Calu3 (cell line): ENCODE results near the gene SEPTIN1. TPM values are rescaled to one million over a fixed set of nuclear protein-coding genes. Genes with fewer than 3 reads are reported as not detected.

Experiments used
- BruUV-seq: library from RNA; stranded (reverse); fragments of 400-500 nt; replicated peaks from 2 replicates; lab custom pipeline; 2021; lab: Mats Ljungman, UMichigan
- CTCF ChIA-PET: fragments of 300-600 bp; sonication (Branson Sonifier 250); formaldehyde crosslinking; loops from one replicate; lab custom pipeline; 2022; ENCODE audit warnings: antibody characterized with exemption; lab: Charles Lee
- DNase-seq: peaks from one replicate; pipeline ENCODE4 v3.0.0; 2022
- H3K27ac Mint-ChIP-seq: one replicate; pipeline ENCODE4 v1.8.0; 2022; ENCODE audit warnings: mixed read lengths; ENCODE audit not compliant: unreplicated experiment
- H3K27me3 Mint-ChIP-seq: one replicate; pipeline ENCODE4 v1.8.0; 2022; ENCODE audit warnings: mixed read lengths; ENCODE audit not compliant: unreplicated experiment
- H3K36me3 Mint-ChIP-seq: one replicate; pipeline ENCODE4 v1.8.0; 2022; ENCODE audit warnings: mild to moderate bottlenecking, moderate library complexity, mixed read lengths; ENCODE audit not compliant: insufficient read depth, unreplicated experiment
- H3K4me1 Mint-ChIP-seq: one replicate; pipeline ENCODE4 v1.8.0; 2022; ENCODE audit warnings: mild to moderate bottlenecking, low read depth, mixed read lengths; ENCODE audit not compliant: unreplicated experiment
- H3K4me3 Mint-ChIP-seq: one replicate; pipeline ENCODE4 v1.8.0; 2022; ENCODE audit warnings: mild to moderate bottlenecking, low read depth, moderate library complexity, mixed read lengths; ENCODE audit not compliant: unreplicated experiment
- H3K9me3 Mint-ChIP-seq: one replicate; pipeline ENCODE4 v1.8.0; 2022; ENCODE audit warnings: low read depth, mixed read lengths; ENCODE audit not compliant: unreplicated experiment
- intact Hi-C: fragments of 100-400 bp; cut with micrococcal nuclease; formaldehyde crosslinking; loops from one replicate; pipeline ENCODE4 v1.10.0; 2022; ENCODE audit not compliant: unreplicated experiment
- total RNA-seq: library from RNA; stranded (reverse); gene quantifications from 2 replicates; pipeline ENCODE4 v1.2.3, GENCODE V29; 2022
- TF ChIP-seq, protein P1 (sequence below): fragments of 200-600 bp; IDR thresholded peaks from one replicate; pipeline ENCODE4 v1.8.0; 2022; ENCODE audit warnings: antibody characterized with exemption; ENCODE audit not compliant: unreplicated experiment

SEPTIN1 gene
- total RNA-seq, 1 experiment from 2014 or later, result 1.5 TPM

DNA sequence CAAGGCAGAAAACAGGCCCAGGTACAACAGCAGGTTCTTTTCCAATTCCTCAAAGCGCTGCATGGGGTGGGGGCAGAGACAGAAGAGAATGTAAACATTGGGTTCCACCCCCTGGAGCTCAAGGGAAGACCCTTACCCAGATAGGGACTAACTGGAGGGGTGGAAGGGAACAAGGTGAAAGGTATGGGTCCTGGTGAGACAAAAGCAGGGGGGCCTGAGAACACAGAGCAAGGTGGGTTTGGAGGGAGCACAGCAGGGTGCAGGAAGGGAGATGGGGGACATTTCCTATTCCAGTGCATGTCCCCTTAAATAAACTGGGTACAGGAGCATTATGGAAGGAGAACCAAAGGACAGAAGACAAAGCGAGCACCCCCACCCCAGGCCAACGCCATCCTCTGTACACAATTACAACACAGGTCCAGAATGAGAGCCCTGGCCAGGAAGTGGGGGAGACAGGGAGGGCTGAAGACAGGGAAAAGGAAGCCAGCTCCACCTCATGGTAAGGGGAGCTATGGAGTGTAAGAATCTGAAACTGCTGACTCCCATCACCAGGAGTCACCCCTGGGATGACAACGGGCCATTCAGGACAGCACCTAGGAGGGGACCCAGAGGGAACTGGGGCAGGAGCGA, 25.2 kb downstream of the SEPTIN1 start:
- Mint-ChIP-seq H3K9me3 (no peaks in the 10 kb centered on the region), H3K27me3 (no peaks in the 10 kb centered on the region), H3K36me3 (peaks cover 74% of the 10 kb centered on the region), H3K27ac (peak overlapping the region; percentile 99), H3K4me1 (peaks cover 58% of the 10 kb centered on the region), H3K4me3 (peak overlapping the region; percentile 90)
- CTCF ChIA-PET, result interaction anchor here (0.6 to 0.8 kb wide), 2 partner anchors 13 to 419 kb away, joined by 3 to 5 read pairs; partner anchors contain the start of gene TBC1D10B
- TF ChIP-seq, protein P1, sequence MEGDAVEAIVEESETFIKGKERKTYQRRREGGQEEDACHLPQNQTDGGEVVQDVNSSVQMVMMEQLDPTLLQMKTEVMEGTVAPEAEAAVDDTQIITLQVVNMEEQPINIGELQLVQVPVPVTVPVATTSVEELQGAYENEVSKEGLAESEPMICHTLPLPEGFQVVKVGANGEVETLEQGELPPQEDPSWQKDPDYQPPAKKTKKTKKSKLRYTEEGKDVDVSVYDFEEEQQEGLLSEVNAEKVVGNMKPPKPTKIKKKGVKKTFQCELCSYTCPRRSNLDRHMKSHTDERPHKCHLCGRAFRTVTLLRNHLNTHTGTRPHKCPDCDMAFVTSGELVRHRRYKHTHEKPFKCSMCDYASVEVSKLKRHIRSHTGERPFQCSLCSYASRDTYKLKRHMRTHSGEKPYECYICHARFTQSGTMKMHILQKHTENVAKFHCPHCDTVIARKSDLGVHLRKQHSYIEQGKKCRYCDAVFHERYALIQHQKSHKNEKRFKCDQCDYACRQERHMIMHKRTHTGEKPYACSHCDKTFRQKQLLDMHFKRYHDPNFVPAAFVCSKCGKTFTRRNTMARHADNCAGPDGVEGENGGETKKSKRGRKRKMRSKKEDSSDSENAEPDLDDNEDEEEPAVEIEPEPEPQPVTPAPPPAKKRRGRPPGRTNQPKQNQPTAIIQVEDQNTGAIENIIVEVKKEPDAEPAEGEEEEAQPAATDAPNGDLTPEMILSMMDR, result no peak
- intact Hi-C loops, result no loop called here
- no peak for DNase-seq
- BruUV-seq, result no TSS peak

DNA sequence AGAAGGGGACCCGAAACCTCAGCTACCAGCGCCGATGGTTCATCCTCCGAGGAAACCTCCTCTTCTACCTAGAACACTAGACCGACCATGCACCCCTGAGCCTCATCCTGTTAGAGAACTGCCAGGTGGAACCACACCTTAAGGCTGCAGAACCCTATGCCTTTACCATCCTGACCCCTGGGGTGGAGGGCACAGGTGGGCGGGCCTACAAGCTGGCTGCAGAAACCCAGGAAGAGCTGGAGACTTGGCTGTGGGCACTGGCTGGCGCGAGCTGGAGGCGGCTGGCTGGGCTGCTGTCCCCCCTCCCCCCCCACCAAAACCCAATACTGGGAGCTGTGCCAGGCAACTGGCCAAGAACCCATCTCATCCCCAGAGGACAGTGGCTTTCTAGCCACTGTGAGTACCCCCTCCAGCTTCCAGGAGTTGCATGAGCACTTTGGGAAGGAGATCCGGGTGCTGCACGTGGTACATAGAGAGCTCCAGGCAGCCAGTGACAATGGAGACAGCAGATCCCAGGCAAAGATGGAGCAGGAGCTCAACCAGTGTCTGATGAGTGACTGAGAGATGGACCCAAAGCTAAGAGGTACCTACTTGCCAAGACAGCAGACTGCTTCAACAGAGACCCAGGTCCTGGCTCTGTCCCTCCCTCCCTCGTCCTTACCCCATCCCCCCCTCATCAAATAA, 25.8 kb downstream of the SEPTIN1 start:
- CTCF ChIA-PET, result interaction anchor here (0.6 to 0.8 kb wide), 2 partner anchors 14 to 420 kb away, joined by 3 to 5 read pairs; partner anchors contain the start of gene TBC1D10B
- H3K27ac Mint-ChIP-seq, result peak overlapping the region; percentile 99
- H3K36me3 Mint-ChIP-seq, result peaks cover 77% of the 10 kb centered on the region
- no TSS peak for BruUV-seq
- H3K9me3 Mint-ChIP-seq, result no peaks in the 10 kb centered on the region
- no peaks in the 10 kb centered on the region for H3K27me3 Mint-ChIP-seq
- DNase-seq, result no peak
- H3K4me3 Mint-ChIP-seq, result peak overlapping the region; percentile 90
- H3K4me1 Mint-ChIP-seq, result peaks cover 58% of the 10 kb centered on the region
- TF ChIP-seq, protein P1, result no peak
- intact Hi-C loops, result no loop called here

DNA sequence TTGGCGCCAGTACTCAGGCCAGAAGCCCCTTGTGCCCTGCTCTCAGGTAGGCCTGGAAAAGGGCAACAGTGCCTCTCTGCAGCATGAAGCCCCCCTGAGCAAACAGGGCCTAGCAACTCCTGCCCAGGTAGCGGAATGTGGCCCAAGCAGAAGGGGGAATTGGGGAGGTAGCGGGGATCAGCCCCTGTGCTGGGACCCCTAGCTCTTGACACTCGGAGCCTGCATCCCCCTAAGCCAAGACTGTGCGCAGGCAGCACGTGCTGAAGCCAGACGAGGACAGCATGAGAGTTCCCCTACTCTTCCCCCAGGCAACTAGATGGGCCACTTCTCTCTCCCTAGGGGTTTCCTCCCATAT, 26.4 kb downstream of the SEPTIN1 start:
- CTCF ChIA-PET, result interaction anchor here (1.0 kb wide), 1 partner anchor 15 kb away, joined by 4 read pairs; no protein-coding TSS in a partner anchor
- Mint-ChIP-seq H3K27me3 (no peaks in the 10 kb centered on the region), H3K27ac (peak overlapping the region; percentile 99), H3K4me3 (peak overlapping the region; percentile 90), H3K36me3 (peaks cover 81% of the 10 kb centered on the region), H3K4me1 (peaks cover 54% of the 10 kb centered on the region), H3K9me3 (no peaks in the 10 kb centered on the region)
- intact Hi-C loops, result loop anchor here (2.0 kb wide), 1 partner anchor 15 kb away; the partner anchor contains the start of gene TBC1D10B
- DNase-seq, result no peak
- TF ChIP-seq, protein P1, result no peak
- TSS peak; percentile 65 for BruUV-seq

DNA sequence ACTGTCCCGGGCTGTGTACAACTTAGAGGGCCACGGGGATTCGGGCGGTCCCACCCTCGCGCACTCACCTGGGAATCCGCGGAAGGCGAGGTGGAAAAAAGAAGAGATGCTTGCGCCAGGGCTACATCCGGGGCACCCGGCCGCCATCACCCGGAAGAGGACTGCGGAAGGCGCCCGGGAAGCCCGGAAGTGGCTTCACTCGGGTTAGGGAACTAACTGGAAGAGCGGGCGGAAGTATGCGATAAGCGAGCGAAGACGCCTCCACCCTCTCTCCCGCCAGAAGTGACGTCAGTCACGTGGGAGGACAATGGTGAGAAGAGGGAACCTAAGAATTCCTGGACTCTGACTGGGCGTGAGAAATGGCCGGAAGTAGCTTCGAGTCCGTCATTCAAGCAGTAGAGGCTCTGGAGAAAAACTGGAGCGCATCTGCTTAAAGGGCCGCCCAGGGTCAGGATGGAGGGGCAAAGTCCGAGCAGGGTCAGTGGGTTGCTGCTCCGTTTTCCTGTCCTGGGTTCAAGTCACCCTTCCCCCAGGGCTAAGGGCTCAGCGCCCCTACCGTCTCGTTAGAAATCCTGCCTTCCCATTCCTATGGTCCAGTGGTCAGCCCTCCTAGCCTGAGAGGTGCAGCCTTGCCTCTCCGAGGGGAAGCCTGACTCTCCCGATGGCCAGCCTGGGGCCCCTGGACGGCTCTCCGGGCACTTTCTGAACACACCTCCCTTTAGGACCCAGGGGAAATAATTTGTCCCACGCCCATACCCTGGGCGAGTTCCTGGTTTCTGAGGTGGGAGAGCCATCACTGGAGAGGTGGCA, 27.0 kb downstream of the SEPTIN1 start, which contains the start of gene CD2BP2:
TSS of gene CD2BP2 (minus strand) at position 165 of the 810 bp plus-strand sequence. CDS start 627 bp downstream, outside the sequence.
- H3K36me3 Mint-ChIP-seq, result peaks cover 81% of the 10 kb centered on the region
- H3K27ac Mint-ChIP-seq, result peak within 1 kb of the TSS; percentile 99
- BruUV-seq, result no TSS peak
- H3K9me3 Mint-ChIP-seq, result no peaks in the 10 kb centered on the region
- H3K4me3 Mint-ChIP-seq, result peak within 1 kb of the TSS; percentile 90
- intact Hi-C loops, result loop anchor here (2.0 kb wide), 1 partner anchor 15 kb away; the partner anchor contains the start of gene TBC1D10B
- H3K27me3 Mint-ChIP-seq, result no peaks in the 10 kb centered on the region
- TF ChIP-seq, protein P1, result no peak
- peaks cover 48% of the 10 kb centered on the region for H3K4me1 Mint-ChIP-seq
- peak; percentile 95 for DNase-seq
- CTCF ChIA-PET, result interaction anchor here (0.6 to 1.1 kb wide), 3 partner anchors 15 to 263 kb away, joined by 3 to 4 read pairs (median 3); partner anchors contain the start of gene TBX6
